Neural progenitor cell (in vitro differentiated cells): ENCODE results near the gene SETD3. TPM values are rescaled to one million over a fixed set of nuclear protein-coding genes. Genes with fewer than 3 reads are reported as not detected.

Experiments used
- DNase-seq: peaks from one replicate; pipeline ENCODE4 v3.0.0-alpha.2; 2016; ENCODE audit warnings: low spot score
- H2AFZ ChIP-seq: fragments of 200-600 bp; sonication (generic); replicated peaks from 2 replicates; pipeline ENCODE4 v1.6.1; 2016; ENCODE audit warnings: antibody characterized with exemption
- H3F3A ChIP-seq: fragments of 200-600 bp; sonication (generic); 2 replicates; pipeline ENCODE4 v1.6.1; 2016; ENCODE audit warnings: antibody characterized with exemption, low read depth
- H3K27ac ChIP-seq: fragments of 200-600 bp; sonication (generic); 2 replicates; pipeline ENCODE4 v1.5.1; 2016; ENCODE audit warnings: mild to moderate bottlenecking
- H3K27me3 ChIP-seq: fragments of 200-600 bp; sonication (generic); 2 replicates; pipeline ENCODE4 v1.6.1; 2016; ENCODE audit warnings: mild to moderate bottlenecking, moderate library complexity
- H3K36me3 ChIP-seq: fragments of 200-600 bp; sonication (generic); 2 replicates; pipeline ENCODE4 v1.5.1; 2016
- H3K4me1 ChIP-seq: fragments of 200-600 bp; sonication (generic); 2 replicates; pipeline ENCODE4 v1.6.1; 2016; ENCODE audit warnings: mixed run types
- H3K4me2 ChIP-seq: fragments of 200-600 bp; sonication (generic); 2 replicates; pipeline ENCODE4 v1.6.1; 2016
- H3K4me3 ChIP-seq: fragments of 200-600 bp; sonication (generic); 2 replicates; pipeline ENCODE4 v1.5.1; 2016
- H3K79me2 ChIP-seq: fragments of 200-600 bp; sonication (generic); 2 replicates; pipeline ENCODE4 v1.6.1; 2016; ENCODE audit warnings: low read depth
- H3K9ac ChIP-seq: fragments of 200-600 bp; sonication (generic); 2 replicates; pipeline ENCODE4 v1.6.1; 2016
- H3K9me3 ChIP-seq: fragments of 200-600 bp; sonication (generic); 2 replicates; pipeline ENCODE4 v1.5.1; 2016; ENCODE audit warnings: low read depth
- H4K20me1 ChIP-seq: fragments of 200-600 bp; sonication (generic); 2 replicates; pipeline ENCODE4 v1.6.1; 2016; ENCODE audit warnings: low read depth
- H3K27ac Mint-ChIP-seq: 3 replicates; pipeline ENCODE4 v1.8.0; 2021; ENCODE audit warnings: mixed read lengths
- H3K27me3 Mint-ChIP-seq: 2 replicates; pipeline ENCODE4 v1.8.0; 2022; ENCODE audit warnings: low read depth, mild to moderate bottlenecking, inconsistent platforms, moderate library complexity, mixed read lengths; ENCODE audit not compliant: insufficient read depth
- H3K36me3 Mint-ChIP-seq: 3 replicates; pipeline ENCODE4 v1.8.0; 2021; ENCODE audit warnings: mixed read lengths
- H3K4me1 Mint-ChIP-seq: 3 replicates; pipeline ENCODE4 v1.8.0; 2021; ENCODE audit warnings: mixed read lengths
- H3K4me3 Mint-ChIP-seq: 3 replicates; pipeline ENCODE4 v1.8.0; 2021; ENCODE audit warnings: mild to moderate bottlenecking, moderate library complexity, mixed read lengths
- H3K9me3 Mint-ChIP-seq: 3 replicates; pipeline ENCODE4 v1.8.0; 2020; ENCODE audit warnings: mixed read lengths
- CTCF ChIP-seq: fragments of 200-600 bp; sonication (generic); IDR thresholded peaks from 2 replicates; pipeline ENCODE4 v1.5.1; 2017; ENCODE audit warnings: antibody characterized with exemption, mild to moderate bottlenecking
- EZH2 ChIP-seq: fragments of 200-600 bp; sonication (generic); IDR thresholded peaks from 2 replicates; pipeline ENCODE4 v1.6.1; 2017; ENCODE audit warnings: antibody characterized with exemption, mild to moderate bottlenecking, moderate library complexity
- EZH2phosphoT487 ChIP-seq: fragments of 200-600 bp; sonication (generic); IDR thresholded peaks from 2 replicates; pipeline ENCODE4 v1.6.1; 2017; ENCODE audit warnings: antibody characterized with exemption
- total RNA-seq: library from RNA; depleted of rRNA; stranded (reverse); fragments of >200 nt; gene quantifications from 2 replicates; pipeline ENCODE4 v1.2.3, GENCODE V29; 2015; ENCODE audit warnings: low replicate concordance

The SETD3 gene
- total RNA-seq, 1 donor from 2014 or later, result 68.0 TPM

- no peak overlapping the region for H3K4me3 Mint-ChIP-seq
- H3K4me1 Mint-ChIP-seq, result peaks cover 6% of the 10 kb centered on the region
- H3K27ac ChIP-seq, result no peak overlapping the region
- H3K4me1 ChIP-seq, result no peaks in the 10 kb centered on the region
- no peak overlapping the region for H3K27ac Mint-ChIP-seq
- peaks cover 18% of the 10 kb centered on the region for H3K79me2 ChIP-seq
- TF ChIP-seq EZH2phosphoT487 (no peak), CTCF (no peak), EZH2 (no peak)
- no peak for DNase-seq
- H3K27me3 Mint-ChIP-seq, result peaks cover 8% of the 10 kb centered on the region
- peaks cover 50% of the 10 kb centered on the region for H4K20me1 ChIP-seq
- no peaks in the 10 kb centered on the region for H3K36me3 ChIP-seq
- H3K4me2 ChIP-seq, result no peak overlapping the region
- peaks cover 7% of the 10 kb centered on the region for H3K36me3 Mint-ChIP-seq
- H3F3A ChIP-seq, result peaks cover 10% of the 10 kb centered on the region
- H3K9me3 ChIP-seq, result no peaks in the 10 kb centered on the region
- H3K27me3 ChIP-seq, result no peaks in the 10 kb centered on the region
- no peak overlapping the region for H3K9ac ChIP-seq
- H2AFZ ChIP-seq, result no peak overlapping the region
- H3K4me3 ChIP-seq, result no peak overlapping the region
- no peaks in the 10 kb centered on the region for H3K9me3 Mint-ChIP-seq
Measured at GRCh38 chr14:99513946-99514551, 33.4 kb upstream of the SETD3 start.

DNA sequence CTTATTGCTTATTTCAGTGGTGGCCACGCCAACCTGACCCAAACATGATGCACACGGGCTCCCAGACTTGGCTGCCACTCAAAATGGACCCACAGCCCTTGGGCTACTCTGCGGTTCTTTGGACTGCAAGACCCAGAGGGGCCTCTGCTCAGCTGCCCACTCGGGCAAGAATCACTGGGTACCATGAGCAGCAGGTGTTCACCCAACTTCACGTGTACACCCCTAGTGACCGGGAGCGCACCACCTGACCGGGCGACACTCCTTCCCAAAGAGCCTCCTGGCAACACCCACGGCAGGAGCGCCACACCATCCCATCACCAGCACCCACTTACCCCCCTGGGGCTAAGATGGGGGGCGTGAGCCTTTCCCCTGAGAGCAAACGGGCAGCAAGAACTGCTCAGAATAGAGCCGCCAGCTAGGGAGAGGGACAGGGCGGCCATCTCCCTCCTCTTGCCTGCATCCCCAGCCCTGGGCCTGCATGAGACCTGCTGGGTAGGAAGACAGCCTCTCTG lies 32.6 kb upstream of the SETD3 start:
- H3K9me3 ChIP-seq, result no peaks in the 10 kb centered on the region
- Mint-ChIP-seq H3K27ac (no peak overlapping the region), H3K36me3 (peaks cover 7% of the 10 kb centered on the region), H3K9me3 (no peaks in the 10 kb centered on the region), H3K4me1 (peaks cover 6% of the 10 kb centered on the region), H3K4me3 (no peak overlapping the region), H3K27me3 (peaks cover 10% of the 10 kb centered on the region)
- TF ChIP-seq EZH2 (no peak), CTCF (no peak), EZH2phosphoT487 (no peak)
- H3K27me3 ChIP-seq, result no peaks in the 10 kb centered on the region
- no peak overlapping the region for H3K4me2 ChIP-seq
- peaks cover 44% of the 10 kb centered on the region for H4K20me1 ChIP-seq
- H2AFZ ChIP-seq, result no peak overlapping the region
- peaks cover 10% of the 10 kb centered on the region for H3F3A ChIP-seq
- H3K4me1 ChIP-seq, result no peaks in the 10 kb centered on the region
- H3K4me3 ChIP-seq, result no peak overlapping the region
- no peak for DNase-seq
- peaks cover 10% of the 10 kb centered on the region for H3K79me2 ChIP-seq
- H3K36me3 ChIP-seq, result no peaks in the 10 kb centered on the region
- H3K9ac ChIP-seq, result no peak overlapping the region
- H3K27ac ChIP-seq, result no peak overlapping the region

- Mint-ChIP-seq H3K4me1 (peaks cover 6% of the 10 kb centered on the region), H3K36me3 (peaks cover 10% of the 10 kb centered on the region), H3K9me3 (no peaks in the 10 kb centered on the region), H3K27ac (no peak overlapping the region), H3K27me3 (peaks cover 12% of the 10 kb centered on the region), H3K4me3 (no peak overlapping the region)
- no peaks in the 10 kb centered on the region for H3K4me1 ChIP-seq
- no peaks in the 10 kb centered on the region for H3K36me3 ChIP-seq
- no peak overlapping the region for H3K27ac ChIP-seq
- H3K9ac ChIP-seq, result no peak overlapping the region
- H3K4me2 ChIP-seq, result no peak overlapping the region
- H3K4me3 ChIP-seq, result no peak overlapping the region
- no peak for DNase-seq
- peaks cover 38% of the 10 kb centered on the region for H4K20me1 ChIP-seq
- TF ChIP-seq CTCF (no peak), EZH2phosphoT487 (no peak), EZH2 (no peak)
- no peaks in the 10 kb centered on the region for H3K27me3 ChIP-seq
- H3F3A ChIP-seq, result peaks cover 10% of the 10 kb centered on the region
- H3K79me2 ChIP-seq, result peaks cover 5% of the 10 kb centered on the region
- H3K9me3 ChIP-seq, result no peaks in the 10 kb centered on the region
- no peak overlapping the region for H2AFZ ChIP-seq
Measured at GRCh38 chr14:99512571-99513182, 32.0 kb upstream of the SETD3 start.
